Astrocyte (in vitro differentiated cells and primary cell): ENCODE measurements around the gene CTDSPL. TPM values are rescaled to one million over a fixed set of nuclear protein-coding genes. Genes with fewer than 3 reads are reported as not detected.
A peak's percentile ranks its signal among the peaks of the same experiment; 100 is the strongest.

Experiments
- DNase-seq: peaks from one replicate; pipeline ENCODE4 v3.0.0-alpha.2; 2010; ENCODE audit warnings: low read depth
- FAIRE-seq: peaks from 2 replicates; lab custom pipeline; 2011; peaks lifted over from hg19 to GRCh38; lab: Jason Lieb, UNC
- H2AFZ ChIP-seq: 2 replicates; pipeline ENCODE4 v1.6.0; 2012; ENCODE audit warnings: low read depth, low read length, inconsistent platforms
- H3K27ac ChIP-seq: 2 replicates; pipeline ENCODE4 v1.5.1; 2011; ENCODE audit warnings: low read depth, low read length, inconsistent platforms
- H3K27me3 ChIP-seq: 2 replicates; pipeline ENCODE4 v1.6.0; 2011; ENCODE audit warnings: low read length, inconsistent platforms; ENCODE audit not compliant: insufficient read depth
- H3K36me3 ChIP-seq: 2 replicates; pipeline ENCODE4 v1.5.1; 2011; ENCODE audit warnings: low read length, inconsistent platforms; ENCODE audit not compliant: insufficient read depth
- H3K4me1 ChIP-seq: 2 replicates; pipeline ENCODE4 v1.5.1; 2011; ENCODE audit warnings: low read length, inconsistent platforms; ENCODE audit not compliant: insufficient read depth
- H3K4me2 ChIP-seq: 2 replicates; pipeline ENCODE4 v1.6.0; 2012; ENCODE audit warnings: low read length, inconsistent platforms
- H3K4me3 ChIP-seq: 2 replicates; pipeline ENCODE4 v1.5.1; 2011; ENCODE audit warnings: low read depth, mild to moderate bottlenecking, low read length, inconsistent platforms; ENCODE audit not compliant: insufficient read depth
- H3K79me2 ChIP-seq: 2 replicates; pipeline ENCODE4 v1.6.0; 2012; ENCODE audit warnings: mild to moderate bottlenecking, low read length, inconsistent platforms; ENCODE audit not compliant: insufficient read depth
- H3K9ac ChIP-seq: 2 replicates; pipeline ENCODE4 v1.6.0; 2012; ENCODE audit warnings: mild to moderate bottlenecking, low read length, inconsistent platforms
- H3K9me3 ChIP-seq: 2 replicates; pipeline ENCODE4 v1.5.1; 2012; ENCODE audit warnings: low read depth, mild to moderate bottlenecking, low read length, inconsistent platforms; ENCODE audit not compliant: insufficient read depth
- H4K20me1 ChIP-seq: 2 replicates; pipeline ENCODE4 v1.6.0; 2012; ENCODE audit warnings: low read length, inconsistent platforms; ENCODE audit not compliant: insufficient read depth
- H3K27ac Mint-ChIP-seq: one replicate; pipeline ENCODE4 v1.8.0; 2021; ENCODE audit warnings: mild to moderate bottlenecking, mixed read lengths; ENCODE audit not compliant: unreplicated experiment
- H3K27me3 Mint-ChIP-seq: one replicate; pipeline ENCODE4 v1.8.0; 2021; ENCODE audit warnings: low read depth, mixed read lengths; ENCODE audit not compliant: unreplicated experiment
- H3K36me3 Mint-ChIP-seq: one replicate; pipeline ENCODE4 v1.8.0; 2021; ENCODE audit warnings: low read depth, mixed read lengths; ENCODE audit not compliant: unreplicated experiment
- H3K4me1 Mint-ChIP-seq: one replicate; pipeline ENCODE4 v1.8.0; 2021; ENCODE audit warnings: low read depth, mixed read lengths; ENCODE audit not compliant: unreplicated experiment
- H3K4me3 Mint-ChIP-seq: one replicate; pipeline ENCODE4 v1.8.0; 2021; ENCODE audit warnings: mild to moderate bottlenecking, moderate library complexity, mixed read lengths; ENCODE audit not compliant: unreplicated experiment
- H3K9me3 Mint-ChIP-seq: one replicate; pipeline ENCODE4 v1.8.0; 2021; ENCODE audit warnings: mild to moderate bottlenecking, mixed read lengths; ENCODE audit not compliant: unreplicated experiment
- CTCF ChIP-seq: IDR thresholded peaks from 2 replicates; pipeline ENCODE4 v1.5.1; 2011; ENCODE audit warnings: low read depth, mild to moderate bottlenecking, inconsistent platforms, low read length, moderate library complexity; ENCODE audit not compliant: insufficient read depth
- EZH2 ChIP-seq: IDR thresholded peaks from 2 replicates; pipeline ENCODE4 v1.6.1; 2012; ENCODE audit warnings: mild to moderate bottlenecking, low read length, inconsistent platforms; ENCODE audit not compliant: insufficient read depth
- total RNA-seq: library from RNA; stranded (reverse); gene quantifications from 2 replicates; pipeline ENCODE4 v1.2.1, GENCODE V29; 2021

The CTDSPL gene
- total RNA-seq, 1 donor from 2014 or later: 37.9 TPM

GRCh38 chr3:38000242-38000916, 138.7 kb downstream of the CTDSPL start:
- Histone ChIP-seq H3K27ac (no peak overlapping the region), H3K4me3 (no peak overlapping the region), H3K4me1 (peaks cover 12% of the 10 kb centered on the region), H3K27me3 (no peaks in the 10 kb centered on the region), H3K9ac (no peak overlapping the region), H4K20me1 (peaks cover 6% of the 10 kb centered on the region), H3K9me3 (no peaks in the 10 kb centered on the region), H2AFZ (no peak overlapping the region), H3K79me2 (no peaks in the 10 kb centered on the region), H3K36me3 (no peaks in the 10 kb centered on the region), H3K4me2 (no peak overlapping the region)
- Mint-ChIP-seq H3K27me3 (peaks cover 4% of the 10 kb centered on the region), H3K9me3 (no peaks in the 10 kb centered on the region), H3K4me3 (no peak overlapping the region), H3K36me3 (no peaks in the 10 kb centered on the region), H3K4me1 (peaks cover 5% of the 10 kb centered on the region), H3K27ac (peak overlapping the region; percentile 10)
- DNase-seq (no peak), FAIRE-seq (no peak)
- TF ChIP-seq CTCF (no peak), EZH2 (no peak)

GRCh38 chr3:38000965-38001455, 139.3 kb downstream of the CTDSPL start:
- Mint-ChIP-seq H3K4me1 (peaks cover 5% of the 10 kb centered on the region), H3K4me3 (no peak overlapping the region), H3K27me3 (peaks cover 4% of the 10 kb centered on the region), H3K9me3 (no peaks in the 10 kb centered on the region), H3K36me3 (no peaks in the 10 kb centered on the region), H3K27ac (no peak overlapping the region)
- Histone ChIP-seq H2AFZ (no peak overlapping the region), H3K36me3 (no peaks in the 10 kb centered on the region), H4K20me1 (peaks cover 6% of the 10 kb centered on the region), H3K9ac (no peak overlapping the region), H3K79me2 (no peaks in the 10 kb centered on the region), H3K4me2 (no peak overlapping the region), H3K27ac (no peak overlapping the region), H3K27me3 (no peaks in the 10 kb centered on the region), H3K9me3 (no peaks in the 10 kb centered on the region), H3K4me3 (no peak overlapping the region), H3K4me1 (peaks cover 12% of the 10 kb centered on the region)
- no peak for DNase-seq
- TF ChIP-seq CTCF: no peak
- TF ChIP-seq EZH2: no peak
- FAIRE-seq: no peak

- Histone ChIP-seq H4K20me1 (peaks cover 6% of the 10 kb centered on the region), H3K9ac (no peak overlapping the region), H3K4me3 (no peak overlapping the region), H3K36me3 (no peaks in the 10 kb centered on the region), H3K79me2 (no peaks in the 10 kb centered on the region), H3K4me1 (peaks cover 12% of the 10 kb centered on the region), H3K27me3 (no peaks in the 10 kb centered on the region), H3K4me2 (no peak overlapping the region), H2AFZ (no peak overlapping the region), H3K27ac (no peak overlapping the region), H3K9me3 (no peaks in the 10 kb centered on the region)
- no peaks in the 10 kb centered on the region for H3K36me3 Mint-ChIP-seq
- H3K4me1 Mint-ChIP-seq: peaks cover 5% of the 10 kb centered on the region
- H3K27me3 Mint-ChIP-seq: peaks cover 4% of the 10 kb centered on the region
- DNase-seq (no peak), FAIRE-seq (no peak)
- no peak overlapping the region for H3K27ac Mint-ChIP-seq
- TF ChIP-seq CTCF: no peak
- no peak for TF ChIP-seq EZH2
- no peak overlapping the region for H3K4me3 Mint-ChIP-seq
- H3K9me3 Mint-ChIP-seq: no peaks in the 10 kb centered on the region
These were observed 139.9 kb downstream of the CTDSPL start for GRCh38 chr3:38001456-38002081.
